Stimulated activated naive CD4-positive, alpha-beta T cell (primary cell): ENCODE measurements around the gene KRT84.

Source experiments
- DNase-seq, 6 experiments: peaks; one replicate each; lab custom pipeline; 2025; lab: John Stamatoyannopoulos, UW

Gene KRT84

GRCh38 chr12:52342781-52343490, 42.5 kb downstream of the KRT84 start:
- no peak for DNase-seq

GRCh38 chr12:52341066-52341580, 44.3 kb downstream of the KRT84 start:
- no peak for DNase-seq

GRCh38 chr12:52338241-52338960, 47.1 kb downstream of the KRT84 start:
- no peak for DNase-seq

- no peak for DNase-seq
Measured at GRCh38 chr12:52337054-52337453, 48.4 kb downstream of the KRT84 start.

- DNase-seq, result no peak
Measured at GRCh38 chr12:52336641-52337040, 48.8 kb downstream of the KRT84 start.

- DNase-seq, result no peak
Measured at GRCh38 chr12:52335598-52336262, 49.7 kb downstream of the KRT84 start.

GRCh38 chr12:52334185-52334584, 51.3 kb downstream of the KRT84 start:
- DNase-seq, result no peak

GRCh38 chr12:52333321-52333720, 52.1 kb downstream of the KRT84 start:
- DNase-seq, result no peak

GRCh38 chr12:52332381-52332780, 53.1 kb downstream of the KRT84 start:
- DNase-seq, result no peak

GRCh38 chr12:52331833-52332232, 53.6 kb downstream of the KRT84 start:
- DNase-seq, result no peak

- no peak for DNase-seq
Measured at GRCh38 chr12:52331039-52331438, 54.4 kb downstream of the KRT84 start.

GRCh38 chr12:52327830-52328500, 57.5 kb downstream of the KRT84 start:
- no peak for DNase-seq
